Measurements from ENCODE around the gene BACH2.

GRCh38 chr6:89955364-89955763 is 341.3 kb downstream of the BACH2 start:
- TF ChIP-seq EZH2 (IDR thresholded peaks at IDR 0.05; ENCODE audit: low read depth, unreplicated experiment), result no peak
- TF ChIP-seq CTCF (conservative IDR thresholded peaks at IDR 0.05; ENCODE audit: low read depth in 2 of 2), result no peak
- no peak for TF ChIP-seq JUNB (IDR thresholded peaks at IDR 0.05; ENCODE audit: unreplicated experiment)
- no peak for TF ChIP-seq POLR2AphosphoS5 (IDR thresholded peaks at IDR 0.05; ENCODE audit: low read depth)

Measured in GM23338 (cell line).